Activated T-cell treated with anti-CD3 and anti-CD28 coated beads, Interleukin-2, amount 50 U/mL, for 4 hours (primary cell): ENCODE results near the gene ENDOD1. TPM values are rescaled to one million over a fixed set of nuclear protein-coding genes. Genes with fewer than 3 reads are reported as not detected.
"Not testable (repeated sequence)": the region's sequence is repeated elsewhere in the genome, so short reads cannot be mapped to it uniquely, and the experiment has no call there.

ENCODE experiments used
- ATAC-seq, 2 donors: fragments of 200-7000 bp; cut with Tn5 transposase; one replicate each; pipeline ENCODE4 v1.10.0; 2021
- DNase-seq: peaks from one replicate; pipeline ENCODE4 v3.0.0-alpha.2; 2020
- H3K27me3 Mint-ChIP-seq: one replicate; pipeline ENCODE4 v1.8.0; 2021; ENCODE audit warnings: low read depth, mixed read lengths
- H3K36me3 Mint-ChIP-seq: one replicate; pipeline ENCODE4 v1.8.0; 2022; ENCODE audit warnings: mixed read lengths; ENCODE audit not compliant: insufficient read depth
- H3K4me1 Mint-ChIP-seq: one replicate; pipeline ENCODE4 v1.8.0; 2021; ENCODE audit warnings: low read depth, mixed read lengths
- H3K4me3 Mint-ChIP-seq: one replicate; pipeline ENCODE4 v1.8.0; 2021; ENCODE audit warnings: mild to moderate bottlenecking, moderate library complexity, mixed read lengths
- H3K9me3 Mint-ChIP-seq: one replicate; pipeline ENCODE4 v1.8.0; 2021; ENCODE audit warnings: mixed read lengths
- total RNA-seq, 3 donors: library from RNA; stranded (reverse); gene quantifications; one replicate each; pipeline ENCODE4 v1.2.1, GENCODE V29; 2021

ENDOD1 gene
- total RNA-seq, 3 donors from 2014 or later, result 15.1 to 30.4 (median 21.0) TPM

DNA sequence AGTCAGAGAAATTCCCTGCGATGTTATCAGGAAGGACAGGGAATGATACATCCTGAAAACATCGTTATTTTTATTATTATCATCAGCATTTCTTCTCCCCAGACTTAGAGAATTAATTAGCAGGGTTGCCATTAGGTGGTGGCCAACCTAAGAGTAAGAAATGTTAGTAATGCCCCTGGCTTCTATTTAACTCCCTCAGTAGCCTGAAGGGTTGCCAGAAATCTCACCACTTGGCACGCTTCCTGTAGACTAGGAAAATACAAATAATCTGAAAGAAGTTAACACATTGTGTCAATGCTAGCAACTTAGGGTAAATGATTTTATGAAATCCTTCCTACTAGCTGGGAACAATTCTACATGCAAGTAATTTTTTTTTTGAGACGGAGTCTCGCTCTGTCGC lies 45.5 kb downstream of the ENDOD1 start:
- no peaks in the 10 kb centered on the region for H3K9me3 Mint-ChIP-seq
- ATAC-seq (no peak), DNase-seq (no peak)
- H3K27me3 Mint-ChIP-seq, result no peaks in the 10 kb centered on the region
- H3K36me3 Mint-ChIP-seq, result peaks cover 16% of the 10 kb centered on the region
- no peaks in the 10 kb centered on the region for H3K4me1 Mint-ChIP-seq
- H3K4me3 Mint-ChIP-seq, result no peak overlapping the region

- no peaks in the 10 kb centered on the region for H3K27me3 Mint-ChIP-seq
- no peak for ATAC-seq
- H3K4me1 Mint-ChIP-seq, result no peaks in the 10 kb centered on the region
- H3K4me3 Mint-ChIP-seq, result no peak overlapping the region
- H3K9me3 Mint-ChIP-seq, result no peaks in the 10 kb centered on the region
- H3K36me3 Mint-ChIP-seq, result peaks cover 11% of the 10 kb centered on the region
- DNase-seq, result no peak
These were observed 46.2 kb downstream of the ENDOD1 start for GRCh38 chr11:95135880-95136279.

DNA sequence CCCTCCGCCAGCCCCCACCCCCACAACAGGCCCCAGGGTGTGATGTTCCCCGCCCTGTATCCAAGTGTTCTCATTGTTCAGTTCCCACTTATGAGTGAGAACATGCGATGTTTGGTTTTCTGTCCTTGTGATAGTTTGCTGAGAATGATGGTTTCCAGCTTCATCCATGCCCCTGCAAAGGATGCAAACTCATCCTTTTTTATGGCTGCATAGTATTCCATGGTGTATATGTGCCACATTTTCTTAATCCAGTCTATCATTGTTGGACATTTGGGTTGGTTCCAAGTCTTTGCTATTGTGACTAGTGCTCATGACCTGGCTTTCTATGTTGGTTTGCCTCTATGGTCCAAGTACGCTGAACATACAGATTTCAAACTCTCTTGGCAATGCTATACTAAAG lies 47.1 kb downstream of the ENDOD1 start:
- H3K9me3 Mint-ChIP-seq, H3K4me3 Mint-ChIP-seq, H3K4me1 Mint-ChIP-seq, H3K36me3 Mint-ChIP-seq, H3K27me3 Mint-ChIP-seq, DNase-seq, ATAC-seq: not testable (repeated sequence)

DNA sequence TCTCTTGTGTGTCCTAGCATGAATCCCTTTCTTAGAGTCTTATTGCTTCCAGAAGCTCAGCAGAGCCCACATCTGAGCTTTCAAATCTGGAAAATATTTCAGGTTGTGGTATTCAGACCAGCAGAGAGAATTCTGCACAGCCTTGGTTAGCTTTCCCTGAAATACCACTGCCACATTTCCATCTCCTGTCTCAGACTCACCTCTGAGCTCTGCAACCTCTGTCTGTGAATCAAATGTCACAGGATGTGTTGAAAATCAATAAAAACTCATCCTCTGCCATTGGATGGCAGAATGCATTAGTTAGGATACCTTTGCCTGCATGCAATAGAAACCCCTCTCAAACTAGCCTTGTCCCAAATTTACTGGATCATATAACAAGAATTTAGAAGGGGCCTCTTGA lies 47.7 kb downstream of the ENDOD1 start:
- peaks cover 4% of the 10 kb centered on the region for H3K36me3 Mint-ChIP-seq
- no peaks in the 10 kb centered on the region for H3K4me1 Mint-ChIP-seq
- ATAC-seq (no peak), DNase-seq (no peak)
- no peak overlapping the region for H3K4me3 Mint-ChIP-seq
- H3K27me3 Mint-ChIP-seq, result peaks cover 2% of the 10 kb centered on the region
- no peaks in the 10 kb centered on the region for H3K9me3 Mint-ChIP-seq

DNA sequence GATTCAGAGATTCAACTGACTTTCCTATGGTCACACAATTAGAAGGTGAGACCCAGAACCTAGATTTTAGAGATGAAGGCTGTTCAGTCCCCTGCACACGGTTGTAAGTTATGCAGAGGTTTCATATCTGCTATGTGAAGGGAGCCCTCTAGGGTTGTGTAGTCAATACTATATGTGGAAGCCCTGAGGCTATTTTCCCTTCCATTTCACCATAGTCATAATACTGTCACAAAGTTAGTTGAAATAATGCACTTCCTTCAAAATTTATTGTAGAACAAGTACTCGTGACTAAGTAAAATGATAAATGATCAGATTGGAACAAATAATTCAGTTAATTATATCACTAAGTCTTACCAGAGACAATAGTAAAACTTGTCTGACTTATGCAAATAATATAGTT lies 48.8 kb downstream of the ENDOD1 start:
- Mint-ChIP-seq H3K4me3 (no peak overlapping the region), H3K27me3 (peaks cover 3% of the 10 kb centered on the region), H3K36me3 (peaks cover 2% of the 10 kb centered on the region), H3K9me3 (no peaks in the 10 kb centered on the region), H3K4me1 (peaks cover 2% of the 10 kb centered on the region)
- DNase-seq, result no peak
- no peak for ATAC-seq

GRCh38 chr11:95140397-95141033 lies 50.9 kb downstream of the ENDOD1 start:
- no peak overlapping the region for H3K4me3 Mint-ChIP-seq
- DNase-seq (no peak), ATAC-seq (no peak)
- no peaks in the 10 kb centered on the region for H3K36me3 Mint-ChIP-seq
- no peaks in the 10 kb centered on the region for H3K9me3 Mint-ChIP-seq
- peaks cover 14% of the 10 kb centered on the region for H3K27me3 Mint-ChIP-seq
- peaks cover 2% of the 10 kb centered on the region for H3K4me1 Mint-ChIP-seq

GRCh38 chr11:95142431-95142830 lies 52.8 kb downstream of the ENDOD1 start:
- Mint-ChIP-seq H3K36me3 (no peaks in the 10 kb centered on the region), H3K27me3 (peaks cover 14% of the 10 kb centered on the region), H3K9me3 (no peaks in the 10 kb centered on the region), H3K4me3 (no peak overlapping the region), H3K4me1 (peaks cover 2% of the 10 kb centered on the region)
- DNase-seq, result no peak
- ATAC-seq, result no peak

GRCh38 chr11:95143106-95143681 lies 53.5 kb downstream of the ENDOD1 start:
- no peak for DNase-seq
- Mint-ChIP-seq H3K4me1 (peaks cover 6% of the 10 kb centered on the region), H3K36me3 (no peaks in the 10 kb centered on the region), H3K4me3 (no peak overlapping the region), H3K9me3 (no peaks in the 10 kb centered on the region), H3K27me3 (peaks cover 14% of the 10 kb centered on the region)
- ATAC-seq, result no peak

GRCh38 chr11:95144313-95145235 lies 54.9 kb downstream of the ENDOD1 start:
- Mint-ChIP-seq H3K36me3 (no peaks in the 10 kb centered on the region), H3K9me3 (no peaks in the 10 kb centered on the region), H3K27me3 (peaks cover 14% of the 10 kb centered on the region), H3K4me1 (peaks cover 6% of the 10 kb centered on the region), H3K4me3 (no peak overlapping the region)
- DNase-seq (no peak), ATAC-seq (no peak)

- DNase-seq (no peak), ATAC-seq (no peak)
- H3K9me3 Mint-ChIP-seq, result no peaks in the 10 kb centered on the region
- H3K27me3 Mint-ChIP-seq, result peaks cover 14% of the 10 kb centered on the region
- peaks cover 8% of the 10 kb centered on the region for H3K4me1 Mint-ChIP-seq
- H3K36me3 Mint-ChIP-seq, result no peaks in the 10 kb centered on the region
- H3K4me3 Mint-ChIP-seq, result no peak overlapping the region
These were observed 55.9 kb downstream of the ENDOD1 start for GRCh38 chr11:95145430-95146060.

- H3K4me3 Mint-ChIP-seq, result no peak overlapping the region
- peaks cover 11% of the 10 kb centered on the region for H3K27me3 Mint-ChIP-seq
- no peaks in the 10 kb centered on the region for H3K36me3 Mint-ChIP-seq
- H3K4me1 Mint-ChIP-seq, result peaks cover 19% of the 10 kb centered on the region
- no peaks in the 10 kb centered on the region for H3K9me3 Mint-ChIP-seq
- ATAC-seq, result no peak
- DNase-seq, result peak; percentile 7
These were observed 57.8 kb downstream of the ENDOD1 start for GRCh38 chr11:95147364-95147905.

GRCh38 chr11:95148406-95148805 lies 58.8 kb downstream of the ENDOD1 start:
- ATAC-seq (no peak), DNase-seq (no peak)
- Mint-ChIP-seq H3K4me1 (peaks cover 27% of the 10 kb centered on the region), H3K9me3 (no peaks in the 10 kb centered on the region), H3K4me3 (no peak overlapping the region), H3K27me3 (peaks cover 11% of the 10 kb centered on the region), H3K36me3 (no peaks in the 10 kb centered on the region)

- Mint-ChIP-seq H3K4me1 (peaks cover 32% of the 10 kb centered on the region), H3K36me3 (no peaks in the 10 kb centered on the region), H3K4me3 (no peak overlapping the region), H3K9me3 (no peaks in the 10 kb centered on the region), H3K27me3 (peaks cover 9% of the 10 kb centered on the region)
- DNase-seq (no peak), ATAC-seq (no peak)
These were observed 59.3 kb downstream of the ENDOD1 start for GRCh38 chr11:95148938-95149337.

DNA sequence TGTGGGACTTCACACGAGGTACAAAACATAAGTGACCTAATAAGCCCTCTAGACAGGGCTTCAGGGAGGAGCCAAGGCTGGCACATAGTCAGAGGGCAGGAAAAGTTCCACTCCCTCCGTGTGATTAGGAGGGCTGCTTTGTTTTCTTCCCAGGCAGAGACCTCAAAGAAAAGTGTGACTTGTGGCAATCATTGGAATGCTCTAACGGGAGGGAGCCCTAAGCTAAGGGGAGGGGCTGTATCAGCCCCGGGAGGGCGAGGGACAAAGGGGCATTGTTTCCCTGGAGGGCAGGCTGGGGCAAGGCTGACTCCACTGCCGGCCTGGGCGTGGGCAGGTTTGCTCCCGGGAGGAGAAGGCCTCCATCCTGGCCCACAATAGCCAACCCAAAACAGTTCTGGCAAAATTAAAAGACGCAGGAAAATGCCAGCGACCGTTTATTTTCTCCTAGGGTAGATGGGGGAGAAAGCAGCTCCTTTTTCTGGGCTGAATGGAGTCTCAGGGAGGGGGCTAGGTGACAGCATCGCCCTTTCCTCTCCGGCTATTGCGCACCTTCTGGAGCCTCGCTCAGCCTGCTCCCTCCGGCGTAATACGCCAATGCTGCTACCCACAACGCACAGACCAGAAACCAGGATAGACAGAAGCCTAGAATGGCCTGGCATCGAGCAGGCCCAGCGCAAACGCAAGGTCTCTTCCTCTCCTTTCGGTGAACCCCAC lies 60.2 kb downstream of the ENDOD1 start:
- no peaks in the 10 kb centered on the region for H3K9me3 Mint-ChIP-seq
- no peak for ATAC-seq
- no peaks in the 10 kb centered on the region for H3K36me3 Mint-ChIP-seq
- H3K27me3 Mint-ChIP-seq, result peaks cover 1% of the 10 kb centered on the region
- H3K4me1 Mint-ChIP-seq, result peaks cover 38% of the 10 kb centered on the region
- H3K4me3 Mint-ChIP-seq, result peak overlapping the region; percentile 84
- DNase-seq, result no peak
